ENCODE data around the gene SNX20.

GRCh38 chr16:50697881-50698767, 17.0 kb upstream of the SNX20 start:
- TF ChIP-seq POLR2A (IDR thresholded peaks at IDR 0.05) (no peak), CTCF (IDR thresholded peaks at IDR 0.05) (no peak), POLR2AphosphoS5 (IDR thresholded peaks at IDR 0.05; ENCODE audit: insufficient read depth in 1 of 2, low read depth in 1 of 2) (peak in 1 of 2 donors; percentile 8)
